Activated CD4-positive, alpha-beta memory T cell treated with anti-CD3 and anti-CD28 coated beads, Interleukin-2, amount 10 ng/mL, durations not matched to agents 7 days and 5 days (primary cell): ENCODE measurements around the gene SERPINA12. TPM values are rescaled to one million over a fixed set of nuclear protein-coding genes. Genes with fewer than 3 reads are reported as not detected.
"Not testable (repeated sequence)": the region's sequence is repeated elsewhere in the genome, so short reads cannot be mapped to it uniquely, and the experiment has no call there.

Source experiments
- CTCF ChIA-PET: fragments of 350-600 bp; sonication (Branson Sonifier 250); formaldehyde crosslinking; loops from one replicate; lab custom pipeline; 2021; ENCODE audit warnings: antibody characterized with exemption, inconsistent platforms; lab: Charles Lee
- POLR2A ChIA-PET: fragments of 350-600 bp; sonication (Branson Sonifier 250); formaldehyde crosslinking; loops from one replicate; lab custom pipeline; 2021; ENCODE audit warnings: antibody characterized with exemption; lab: Charles Lee
- DNase-seq: peaks from one replicate; pipeline ENCODE4 v3.0.0-alpha.2; 2020
- H3K27ac Mint-ChIP-seq: one replicate; pipeline ENCODE4 v1.8.0; 2021; ENCODE audit warnings: mild to moderate bottlenecking, mixed read lengths
- H3K27me3 Mint-ChIP-seq: one replicate; pipeline ENCODE4 v1.8.0; 2021; ENCODE audit warnings: mixed read lengths
- H3K36me3 Mint-ChIP-seq: one replicate; pipeline ENCODE4 v1.8.0; 2021; ENCODE audit warnings: low read depth, mixed read lengths
- H3K4me1 Mint-ChIP-seq: one replicate; pipeline ENCODE4 v1.8.0; 2021; ENCODE audit warnings: mixed read lengths
- H3K4me3 Mint-ChIP-seq: one replicate; pipeline ENCODE4 v1.8.0; 2021; ENCODE audit warnings: mild to moderate bottlenecking, mixed read lengths
- H3K9me3 Mint-ChIP-seq: one replicate; pipeline ENCODE4 v1.8.0; 2021; ENCODE audit warnings: mixed read lengths
- total RNA-seq, 2 experiments: library from RNA; stranded (reverse); gene quantifications; one replicate each; pipeline ENCODE4 v1.2.3, GENCODE V29; 2021

SERPINA12 gene
- total RNA-seq, 2 experiments from 2014 or later, result not detected

GRCh38 chr14:94499673-94500072 is 9.6 kb downstream of the SERPINA12 start:
- Mint-ChIP-seq H3K4me3 (no peak overlapping the region), H3K27ac (no peak overlapping the region), H3K9me3 (no peaks in the 10 kb centered on the region), H3K27me3 (no peaks in the 10 kb centered on the region), H3K4me1 (no peaks in the 10 kb centered on the region), H3K36me3 (no peaks in the 10 kb centered on the region)
- DNase-seq, result no peak
- POLR2A ChIA-PET, result no interaction called here
- CTCF ChIA-PET, result interaction anchor here (4.2 kb wide), 1 partner anchor 14 kb away, joined by 15 read pairs; no protein-coding TSS in a partner anchor

- Mint-ChIP-seq H3K4me1 (no peaks in the 10 kb centered on the region), H3K4me3 (no peak overlapping the region), H3K27me3 (no peaks in the 10 kb centered on the region), H3K36me3 (no peaks in the 10 kb centered on the region), H3K9me3 (no peaks in the 10 kb centered on the region), H3K27ac (no peak overlapping the region)
- no peak for DNase-seq
- CTCF ChIA-PET, result interaction anchor here (4.2 kb wide), 1 partner anchor 13 kb away, joined by 15 read pairs; no protein-coding TSS in a partner anchor
- POLR2A ChIA-PET, result no interaction called here
Observed at GRCh38 chr14:94498215-94498614, 11.1 kb downstream of the SERPINA12 start.

GRCh38 chr14:94494085-94494484 is 15.2 kb downstream of the SERPINA12 start:
- CTCF ChIA-PET, result no interaction called here
- POLR2A ChIA-PET, result no interaction called here
- H3K4me3 Mint-ChIP-seq, result no peak overlapping the region
- no peaks in the 10 kb centered on the region for H3K27me3 Mint-ChIP-seq
- DNase-seq, result no peak
- H3K36me3 Mint-ChIP-seq, result no peaks in the 10 kb centered on the region
- H3K9me3 Mint-ChIP-seq, result no peaks in the 10 kb centered on the region
- no peaks in the 10 kb centered on the region for H3K4me1 Mint-ChIP-seq
- no peak overlapping the region for H3K27ac Mint-ChIP-seq

GRCh38 chr14:94491511-94491910 is 17.8 kb downstream of the SERPINA12 start:
- H3K36me3 Mint-ChIP-seq, result no peaks in the 10 kb centered on the region
- ChIA-PET POLR2A (no interaction called here), CTCF (no interaction called here)
- H3K4me1 Mint-ChIP-seq, result no peaks in the 10 kb centered on the region
- DNase-seq, result no peak
- no peak overlapping the region for H3K4me3 Mint-ChIP-seq
- no peaks in the 10 kb centered on the region for H3K9me3 Mint-ChIP-seq
- no peaks in the 10 kb centered on the region for H3K27me3 Mint-ChIP-seq
- no peak overlapping the region for H3K27ac Mint-ChIP-seq

DNA sequence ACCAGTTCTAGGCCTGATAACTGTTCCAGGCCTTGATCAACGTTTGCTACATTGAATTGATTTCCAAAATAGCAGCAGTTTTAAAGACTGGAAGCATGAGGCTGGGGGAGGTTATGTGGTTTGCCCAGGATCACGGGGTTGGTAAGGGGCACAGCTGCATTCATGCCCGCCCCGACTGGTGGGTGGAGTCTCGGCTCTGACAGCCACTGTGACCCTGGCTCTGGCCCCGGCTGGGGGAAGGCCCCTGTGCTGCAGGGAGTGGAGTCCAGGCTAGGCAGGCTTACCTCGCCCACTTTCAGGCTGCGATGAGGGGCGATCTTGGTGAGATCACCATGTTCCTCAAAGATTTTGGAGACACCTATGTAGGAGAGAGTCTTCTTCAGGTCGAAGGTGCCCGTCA is 19.9 kb downstream of the SERPINA12 start:
- H3K27me3 Mint-ChIP-seq, result no peaks in the 10 kb centered on the region
- no peak overlapping the region for H3K27ac Mint-ChIP-seq
- CTCF ChIA-PET, result no interaction called here

DNA sequence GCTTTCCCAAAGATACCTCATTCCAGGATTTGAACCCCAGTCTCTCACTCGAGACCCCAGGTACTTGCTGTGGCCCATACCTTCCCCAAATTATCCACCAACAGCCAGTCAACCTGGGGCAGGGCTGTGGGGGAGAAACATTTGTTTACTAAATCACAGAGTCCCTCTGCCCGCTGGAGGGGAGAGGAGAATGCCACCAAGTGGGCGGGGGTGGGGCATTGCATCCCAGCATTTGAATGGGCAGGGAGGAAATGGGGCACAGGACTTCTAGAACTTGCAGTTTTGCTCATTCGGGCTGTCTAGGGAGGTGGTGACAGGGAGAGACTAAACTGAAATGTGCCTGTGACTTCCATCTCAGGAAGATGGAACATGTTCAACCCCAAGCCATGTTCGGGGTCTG is 22.4 kb downstream of the SERPINA12 start:
- Mint-ChIP-seq H3K27ac (no peak overlapping the region), H3K4me3 (no peak overlapping the region), H3K4me1 (no peaks in the 10 kb centered on the region), H3K36me3 (no peaks in the 10 kb centered on the region), H3K27me3 (no peaks in the 10 kb centered on the region), H3K9me3 (no peaks in the 10 kb centered on the region)
- ChIA-PET CTCF (interaction anchor here (0.6 to 2.8 kb wide), 19 partner anchors 8 to 386 kb away, joined by 3 to 19 read pairs (median 3); partner anchors contain the start of gene IFI27L2), POLR2A (no interaction called here)
- DNase-seq, result no peak

More for the DNA sequence above, 19.9 kb downstream of the SERPINA12 start:
- no peak overlapping the region for H3K4me3 Mint-ChIP-seq
- DNase-seq, result no peak
- no peaks in the 10 kb centered on the region for H3K36me3 Mint-ChIP-seq
- POLR2A ChIA-PET, result no interaction called here
- H3K4me1 Mint-ChIP-seq, result no peaks in the 10 kb centered on the region
- no peaks in the 10 kb centered on the region for H3K9me3 Mint-ChIP-seq

DNA sequence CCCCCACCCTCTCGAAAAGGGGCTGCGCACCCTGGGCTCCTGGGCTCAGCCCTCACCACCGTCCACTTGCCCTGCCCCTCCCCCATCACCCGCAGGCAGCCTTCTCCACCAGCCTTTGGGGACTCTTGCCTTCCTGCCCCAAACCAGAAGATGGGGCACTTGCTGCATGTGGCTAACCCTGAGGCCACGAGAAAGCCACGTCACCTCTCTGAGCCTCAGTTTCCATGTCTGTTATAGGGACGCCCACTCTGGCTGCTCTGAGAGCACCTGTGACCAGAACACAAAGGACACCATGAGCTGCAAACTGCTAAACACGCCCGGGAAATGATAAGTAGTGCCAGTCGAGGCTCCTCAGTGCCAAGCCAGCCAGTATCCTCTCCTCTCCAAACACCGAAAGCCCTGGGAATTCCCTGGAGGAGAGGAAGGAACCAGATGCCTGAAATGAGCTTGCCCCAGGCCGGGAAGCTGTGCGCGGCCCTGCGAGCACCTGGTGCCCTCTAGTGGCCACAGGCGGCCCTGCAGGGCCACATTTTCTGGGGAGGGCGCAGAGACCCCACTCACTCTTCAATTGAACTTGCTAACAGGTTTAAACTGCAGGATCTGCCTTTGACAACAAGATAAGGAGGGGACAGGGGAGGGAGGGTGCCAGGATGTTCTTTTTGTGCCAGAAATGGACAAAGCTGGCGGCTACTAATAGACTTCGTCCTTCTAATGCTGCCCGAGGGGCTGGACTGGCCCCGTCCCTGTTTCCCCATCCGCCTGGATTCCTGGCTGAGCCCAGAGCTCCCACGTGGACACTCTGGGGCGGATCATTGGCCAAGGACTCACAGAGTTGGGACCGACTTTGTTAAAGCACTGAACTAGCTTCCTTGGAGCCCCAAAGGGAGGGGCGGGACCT is 23.1 kb downstream of the SERPINA12 start:
- no peak overlapping the region for H3K27ac Mint-ChIP-seq
- H3K27me3 Mint-ChIP-seq, result no peaks in the 10 kb centered on the region
- no peaks in the 10 kb centered on the region for H3K9me3 Mint-ChIP-seq
- ChIA-PET CTCF (interaction anchor here (0.6 to 2.8 kb wide), 25 partner anchors 9 to 405 kb away, joined by 3 to 19 read pairs (median 3); partner anchors contain the start of genes DDX24, IFI27L1, IFI27L2 and SERPINA12), POLR2A (no interaction called here)
- H3K4me1 Mint-ChIP-seq, result no peaks in the 10 kb centered on the region
- no peaks in the 10 kb centered on the region for H3K36me3 Mint-ChIP-seq
- peak; percentile 38 for DNase-seq
- no peak overlapping the region for H3K4me3 Mint-ChIP-seq

DNA sequence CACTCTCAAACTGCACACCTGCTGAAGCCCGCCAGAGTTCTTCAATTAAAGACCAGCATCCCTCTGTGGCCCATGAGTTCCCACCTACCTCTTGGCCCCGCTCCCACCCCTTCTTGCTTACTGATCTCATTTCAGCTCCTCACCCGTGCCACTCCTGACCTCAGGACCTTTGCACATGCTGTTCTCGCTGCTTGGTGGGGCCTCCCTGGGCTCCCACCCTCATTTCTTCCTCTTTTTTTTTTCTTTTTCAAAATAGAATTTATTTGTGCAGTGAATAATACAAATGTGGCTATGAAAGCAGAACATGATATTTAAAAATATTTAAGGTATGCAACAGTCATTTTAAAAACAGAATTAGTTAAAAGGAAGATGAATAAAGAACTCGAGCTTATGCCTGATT is 24.8 kb downstream of the SERPINA12 start:
- ChIA-PET CTCF (interaction anchor here (0.7 to 2.8 kb wide), 4 partner anchors 10 to 131 kb away, joined by 3 to 19 read pairs (median 9); no protein-coding TSS in a partner anchor), POLR2A (no interaction called here)
- H3K27ac Mint-ChIP-seq, result no peak overlapping the region
- H3K27me3 Mint-ChIP-seq, result no peaks in the 10 kb centered on the region
- no peaks in the 10 kb centered on the region for H3K4me1 Mint-ChIP-seq
- no peaks in the 10 kb centered on the region for H3K36me3 Mint-ChIP-seq
- no peaks in the 10 kb centered on the region for H3K9me3 Mint-ChIP-seq
- DNase-seq, result no peak
- no peak overlapping the region for H3K4me3 Mint-ChIP-seq

GRCh38 chr14:94483729-94484275 is 25.5 kb downstream of the SERPINA12 start:
- Mint-ChIP-seq H3K27ac (no peak overlapping the region), H3K27me3 (peaks cover under 1% of the 10 kb centered on the region), H3K9me3 (peaks cover 3% of the 10 kb centered on the region), H3K4me1 (no peaks in the 10 kb centered on the region), H3K4me3 (no peak overlapping the region), H3K36me3 (no peaks in the 10 kb centered on the region)
- ChIA-PET POLR2A (no interaction called here), CTCF (no interaction called here)
- no peak for DNase-seq

- CTCF ChIA-PET, result no interaction called here
Observed at GRCh38 chr14:94483071-94483451, 26.2 kb downstream of the SERPINA12 start.

DNA sequence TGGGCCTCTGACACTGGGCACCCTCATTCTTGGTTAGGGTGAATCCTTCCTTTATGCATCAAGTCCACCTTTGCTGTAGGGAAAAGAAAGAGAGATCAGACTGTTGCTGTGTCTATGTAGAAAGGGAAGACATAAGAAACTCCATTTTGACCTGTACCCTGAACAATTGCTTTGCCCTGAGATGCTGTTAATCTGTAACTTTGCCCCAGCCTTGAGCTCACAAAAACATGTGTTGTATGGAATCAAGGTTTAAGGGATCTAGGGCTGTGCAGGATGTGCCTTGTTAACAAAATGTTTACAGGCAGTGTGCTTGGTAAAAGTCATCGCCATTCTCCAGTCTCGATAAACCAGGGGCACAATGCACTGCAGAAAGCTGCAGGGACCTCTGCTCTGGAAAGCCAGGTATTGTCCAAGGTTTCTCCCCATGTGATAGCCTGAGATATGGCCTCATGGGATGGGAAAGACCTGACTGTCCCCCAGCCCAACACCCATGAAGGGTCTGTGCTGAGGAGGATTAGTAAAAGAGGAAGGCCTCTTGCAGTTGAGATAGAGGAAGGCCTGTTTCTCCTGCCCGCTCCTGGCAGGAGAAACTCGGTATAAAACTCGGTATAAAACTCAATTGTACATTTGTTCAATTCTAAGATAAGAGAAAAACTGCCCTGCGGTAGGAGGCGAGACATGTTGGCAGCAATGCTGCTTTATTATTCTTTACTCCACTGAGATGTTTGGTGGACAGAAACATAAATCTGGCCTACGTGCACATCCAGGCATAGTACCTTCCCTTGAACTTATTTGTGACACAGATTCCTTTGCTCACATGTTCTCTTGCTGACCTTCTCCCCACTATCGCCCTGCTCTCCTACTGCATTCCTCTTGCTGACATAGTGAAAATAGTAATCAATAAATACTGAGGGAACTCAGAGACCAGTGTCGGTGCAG is 26.9 kb downstream of the SERPINA12 start:
- DNase-seq, H3K27ac Mint-ChIP-seq, POLR2A ChIA-PET, H3K9me3 Mint-ChIP-seq, H3K4me3 Mint-ChIP-seq, CTCF ChIA-PET, H3K36me3 Mint-ChIP-seq, H3K27me3 Mint-ChIP-seq, H3K4me1 Mint-ChIP-seq: not testable (repeated sequence)

More at GRCh38 chr14:94483071-94483451, 26.2 kb downstream of the SERPINA12 start:
- Mint-ChIP-seq H3K4me3 (no peak overlapping the region), H3K4me1 (no peaks in the 10 kb centered on the region), H3K27me3 (peaks cover 3% of the 10 kb centered on the region), H3K36me3 (no peaks in the 10 kb centered on the region), H3K9me3 (peaks cover 6% of the 10 kb centered on the region), H3K27ac (no peak overlapping the region)
- POLR2A ChIA-PET, result no interaction called here
- DNase-seq, result no peak

DNA sequence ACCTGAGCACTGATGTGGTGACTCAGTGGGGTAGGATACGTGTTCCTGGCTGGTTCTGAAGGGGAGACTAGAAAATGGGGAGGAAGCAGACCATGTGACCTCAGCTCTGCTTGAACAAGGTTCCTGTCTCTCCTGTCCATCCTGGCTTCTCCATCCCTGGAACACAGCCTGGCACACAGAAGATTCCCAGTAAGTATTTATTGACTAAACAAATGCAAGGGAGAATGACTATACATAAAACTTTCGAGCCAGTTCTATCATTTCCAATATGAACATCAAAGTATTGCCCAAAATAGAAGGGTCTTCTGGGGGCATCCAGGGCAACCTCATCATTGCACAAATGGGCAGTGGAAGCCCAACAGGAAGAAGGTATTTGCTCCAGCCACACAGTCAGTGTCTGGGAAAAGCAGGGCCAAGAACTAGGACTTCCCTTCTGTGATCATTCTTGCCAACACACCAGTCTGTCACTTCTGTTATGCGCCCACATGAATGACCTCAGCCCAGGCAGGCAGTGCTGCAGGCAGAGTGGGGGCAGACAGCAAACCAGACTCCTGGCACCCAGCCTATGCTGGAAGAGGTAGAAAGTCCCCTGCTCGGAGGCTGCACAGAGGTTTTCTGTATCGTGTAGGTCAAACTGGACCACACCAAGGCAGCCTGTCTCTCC is 27.7 kb downstream of the SERPINA12 start:
- Mint-ChIP-seq H3K9me3 (peaks cover 9% of the 10 kb centered on the region), H3K27me3 (peaks cover 5% of the 10 kb centered on the region), H3K36me3 (no peaks in the 10 kb centered on the region), H3K4me3 (no peak overlapping the region), H3K4me1 (no peaks in the 10 kb centered on the region), H3K27ac (no peak overlapping the region)
- no peak for DNase-seq
- POLR2A ChIA-PET, result no interaction called here
- CTCF ChIA-PET, result no interaction called here
